DMS53 treated with DMSO at 0.1 percent for 48 hours (cell line): Measurements from ENCODE around the gene NCOA7.
"Not testable (repeated sequence)": the region's sequence is repeated elsewhere in the genome, so short reads cannot be mapped to it uniquely, and the experiment has no call there.

Experiments
- DNase-seq: peaks from one replicate; lab custom pipeline; 2025; ENCODE audit not compliant: unreplicated experiment; lab: John Stamatoyannopoulos, UW

The NCOA7 gene

DNA sequence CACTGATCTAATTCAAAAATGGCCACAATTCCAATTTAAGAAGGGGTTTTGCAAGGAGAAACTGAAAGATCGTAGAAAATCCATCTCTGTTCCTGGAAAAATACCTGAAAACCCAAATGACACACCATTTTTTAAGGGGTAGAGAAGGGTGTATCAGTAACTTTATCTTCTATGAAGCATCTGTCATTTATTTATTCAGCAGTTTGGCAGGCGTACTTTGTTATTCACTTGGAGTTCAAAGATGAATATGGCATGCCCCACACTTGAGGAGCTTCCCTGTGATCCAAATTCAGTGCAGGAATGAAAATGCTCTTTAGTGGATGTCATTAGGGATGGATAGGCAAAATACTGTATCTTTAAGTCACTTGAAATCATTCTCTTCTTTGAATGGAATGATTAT lies 173.1 kb downstream of the NCOA7 start:
- DNase-seq, result no peak

GRCh38 chr6:125966569-125966968 lies 175.8 kb downstream of the NCOA7 start:
- no peak for DNase-seq

DNA sequence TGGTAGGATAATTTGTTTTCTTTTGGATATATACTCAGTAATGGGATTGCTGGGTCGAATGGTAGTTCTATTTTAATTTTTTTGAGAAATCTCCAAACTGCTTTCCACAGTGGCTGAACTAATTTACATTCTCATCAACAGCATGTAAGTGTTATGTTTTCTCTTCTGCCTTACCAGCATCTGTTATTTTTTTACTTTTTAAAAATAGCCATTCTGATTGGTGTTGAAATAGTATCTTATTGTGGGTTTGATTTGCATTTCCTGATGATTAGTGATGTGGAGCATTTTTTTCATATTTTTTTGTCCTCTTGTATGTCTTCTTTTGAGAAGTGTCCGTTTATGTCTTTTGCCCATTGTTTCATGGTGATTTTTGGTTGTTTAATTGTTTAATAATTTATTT lies 177.7 kb downstream of the NCOA7 start:
- no peak for DNase-seq

GRCh38 chr6:125970760-125971159 lies 180.0 kb downstream of the NCOA7 start:
- DNase-seq, result no peak

DNA sequence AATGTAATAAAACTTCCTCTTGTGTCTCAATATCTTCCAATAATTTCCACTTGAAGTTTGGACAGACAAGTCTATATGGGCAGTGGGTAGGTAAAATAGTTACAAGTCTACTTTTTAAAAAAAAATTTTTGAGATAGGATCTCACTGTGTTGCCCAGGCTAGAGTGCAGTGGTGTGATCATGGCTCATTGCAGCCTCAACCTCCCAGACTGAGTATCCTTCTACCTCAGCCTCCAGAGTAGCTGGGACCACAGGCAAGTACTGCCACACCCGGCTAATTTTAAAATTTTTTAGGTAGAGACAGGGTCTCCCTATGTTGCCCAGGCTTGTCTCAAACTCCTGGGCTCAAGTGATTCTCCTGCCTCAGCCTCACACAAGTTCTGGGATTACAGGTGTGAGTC lies 181.7 kb downstream of the NCOA7 start:
- DNase-seq, result not testable (repeated sequence)

DNA sequence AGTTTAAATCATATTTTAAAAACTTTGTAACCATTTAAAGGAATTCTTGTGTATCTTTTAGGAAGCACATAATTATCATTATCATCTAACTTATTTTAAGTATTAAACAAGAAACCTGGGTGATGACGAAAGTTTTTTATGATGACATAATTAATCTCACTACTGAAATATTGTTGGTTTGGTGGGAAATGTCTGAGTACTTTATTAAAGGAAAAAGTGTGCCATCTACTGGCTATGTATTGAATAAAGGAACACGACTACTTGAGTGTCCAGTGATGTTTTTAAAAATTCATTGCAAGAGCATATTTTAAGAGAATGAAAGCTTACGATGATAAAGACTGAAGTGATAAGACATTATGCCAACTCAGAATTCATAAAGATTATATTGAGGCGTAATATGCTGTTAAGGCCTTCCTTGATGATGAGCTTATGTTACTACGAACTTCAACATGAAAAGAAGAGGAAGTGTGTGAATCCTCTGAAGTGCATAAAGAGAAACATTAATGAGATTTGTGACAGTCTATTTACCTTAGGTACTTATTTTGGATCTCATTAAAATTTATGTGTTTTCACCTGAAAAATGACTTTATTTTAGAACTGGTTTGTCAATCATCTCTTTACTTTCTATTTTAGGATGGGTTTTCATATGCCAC lies 183.6 kb downstream of the NCOA7 start:
- DNase-seq, result peak; percentile 12

DNA sequence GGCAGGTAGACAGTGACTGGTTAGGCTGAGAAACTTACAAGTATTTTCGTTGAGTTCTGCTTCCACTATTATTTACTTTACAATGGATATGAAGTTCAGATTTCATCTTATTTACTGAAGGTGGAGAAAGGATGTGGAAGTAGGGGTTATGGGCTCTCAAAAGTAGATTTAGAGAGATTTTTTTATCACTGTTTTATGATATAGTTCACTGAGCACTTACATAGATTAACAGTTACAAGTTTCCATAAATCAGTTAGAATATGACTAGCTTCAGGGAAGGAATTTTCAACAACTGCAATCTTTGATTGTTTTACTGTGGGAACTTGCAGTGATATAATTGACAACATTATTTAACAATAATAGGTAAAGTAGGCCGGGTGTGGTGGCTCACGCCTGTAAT lies 188.3 kb downstream of the NCOA7 start:
- DNase-seq, result no peak
